Epithelial cell of esophagus (primary cell): ENCODE data around the gene ASMTL.

ENCODE experiments used
- DNase-seq: peaks from one replicate; pipeline ENCODE4 v3.0.0; 2010; ENCODE audit warnings: low read depth
- H3K4me3 ChIP-seq: 2 replicates; pipeline ENCODE4 v1.5.1; 2011; ENCODE audit warnings: mild to moderate bottlenecking, low read length, control low read depth
- TF ChIP-seq, protein P1 (sequence below): IDR thresholded peaks from 2 replicates; pipeline ENCODE4 v1.5.1; 2011; ENCODE audit warnings: low read depth, mild to moderate bottlenecking, low read length, control low read depth, inconsistent platforms; ENCODE audit not compliant: insufficient read depth; ENCODE audit errors: missing control alignments

Gene ASMTL

DNA sequence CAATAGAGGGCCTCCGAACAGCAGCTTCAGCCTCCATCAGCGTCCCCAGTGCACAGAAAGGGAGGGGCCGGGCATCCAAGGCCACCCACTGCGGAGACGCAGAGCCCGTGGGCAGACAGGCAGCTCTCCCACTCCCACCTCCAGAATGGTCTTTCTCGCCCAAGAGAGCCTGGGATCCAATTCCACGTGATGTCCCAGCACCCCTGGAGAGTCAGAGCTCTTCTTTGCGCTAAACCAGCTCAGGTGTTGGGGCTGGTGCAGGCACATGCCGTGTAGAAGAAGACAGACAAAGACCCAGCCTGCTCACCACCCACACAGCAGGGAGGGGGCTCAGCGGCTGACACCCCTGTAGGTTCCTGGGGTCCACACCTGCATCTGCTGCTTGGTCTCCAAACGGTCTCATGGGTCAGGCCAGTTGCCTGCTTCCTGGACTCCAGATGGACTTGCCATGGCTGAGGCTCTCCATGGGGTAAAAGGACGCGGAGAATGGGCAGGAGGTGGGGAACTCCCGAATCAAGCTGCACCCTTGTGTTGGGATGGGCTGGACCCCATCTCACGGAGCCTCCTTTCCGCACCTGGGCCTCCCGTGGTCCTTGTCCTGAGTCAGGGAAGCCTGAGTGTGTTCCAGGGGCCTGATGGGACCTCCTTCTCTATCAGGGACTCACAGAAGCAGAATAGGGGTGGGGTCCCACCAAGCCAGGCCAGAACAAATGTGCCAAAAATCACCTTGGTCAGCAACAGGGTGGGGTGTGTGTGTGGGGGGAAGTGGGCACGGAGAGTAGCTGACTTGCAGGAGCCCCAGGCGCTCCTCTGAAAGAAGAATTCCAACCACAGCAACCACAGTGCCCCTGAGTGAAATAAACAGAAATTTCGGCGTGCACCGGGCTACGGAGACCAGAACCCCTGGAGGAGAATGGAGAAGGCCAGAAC lies 11.6 kb upstream of the ASMTL start:
- no peak overlapping the region for H3K4me3 ChIP-seq
- TF ChIP-seq, protein P1, sequence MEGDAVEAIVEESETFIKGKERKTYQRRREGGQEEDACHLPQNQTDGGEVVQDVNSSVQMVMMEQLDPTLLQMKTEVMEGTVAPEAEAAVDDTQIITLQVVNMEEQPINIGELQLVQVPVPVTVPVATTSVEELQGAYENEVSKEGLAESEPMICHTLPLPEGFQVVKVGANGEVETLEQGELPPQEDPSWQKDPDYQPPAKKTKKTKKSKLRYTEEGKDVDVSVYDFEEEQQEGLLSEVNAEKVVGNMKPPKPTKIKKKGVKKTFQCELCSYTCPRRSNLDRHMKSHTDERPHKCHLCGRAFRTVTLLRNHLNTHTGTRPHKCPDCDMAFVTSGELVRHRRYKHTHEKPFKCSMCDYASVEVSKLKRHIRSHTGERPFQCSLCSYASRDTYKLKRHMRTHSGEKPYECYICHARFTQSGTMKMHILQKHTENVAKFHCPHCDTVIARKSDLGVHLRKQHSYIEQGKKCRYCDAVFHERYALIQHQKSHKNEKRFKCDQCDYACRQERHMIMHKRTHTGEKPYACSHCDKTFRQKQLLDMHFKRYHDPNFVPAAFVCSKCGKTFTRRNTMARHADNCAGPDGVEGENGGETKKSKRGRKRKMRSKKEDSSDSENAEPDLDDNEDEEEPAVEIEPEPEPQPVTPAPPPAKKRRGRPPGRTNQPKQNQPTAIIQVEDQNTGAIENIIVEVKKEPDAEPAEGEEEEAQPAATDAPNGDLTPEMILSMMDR = no peak
- DNase-seq = no peak

DNA sequence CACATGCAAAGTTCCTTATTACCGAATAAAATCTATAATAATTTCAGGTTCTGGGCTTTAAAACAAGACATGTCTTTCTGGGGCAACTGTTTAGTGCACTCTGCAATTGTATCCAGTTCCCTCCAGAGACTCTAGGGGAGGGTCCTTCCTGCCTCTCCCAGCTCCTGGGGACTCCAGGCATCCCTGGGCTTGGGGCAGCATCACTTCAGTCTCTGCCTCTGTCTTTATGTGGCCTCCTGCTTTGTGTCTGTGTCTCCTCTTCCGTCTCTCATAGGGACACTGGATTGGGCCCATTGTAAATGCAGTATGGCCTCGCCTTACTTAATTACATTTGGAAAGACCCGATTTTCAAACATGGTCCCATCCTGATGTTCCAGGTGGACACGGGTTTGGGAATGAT lies 10.9 kb upstream of the ASMTL start:
- no peak overlapping the region for H3K4me3 ChIP-seq
- DNase-seq = no peak
- TF ChIP-seq, protein P1 = no peak

DNA sequence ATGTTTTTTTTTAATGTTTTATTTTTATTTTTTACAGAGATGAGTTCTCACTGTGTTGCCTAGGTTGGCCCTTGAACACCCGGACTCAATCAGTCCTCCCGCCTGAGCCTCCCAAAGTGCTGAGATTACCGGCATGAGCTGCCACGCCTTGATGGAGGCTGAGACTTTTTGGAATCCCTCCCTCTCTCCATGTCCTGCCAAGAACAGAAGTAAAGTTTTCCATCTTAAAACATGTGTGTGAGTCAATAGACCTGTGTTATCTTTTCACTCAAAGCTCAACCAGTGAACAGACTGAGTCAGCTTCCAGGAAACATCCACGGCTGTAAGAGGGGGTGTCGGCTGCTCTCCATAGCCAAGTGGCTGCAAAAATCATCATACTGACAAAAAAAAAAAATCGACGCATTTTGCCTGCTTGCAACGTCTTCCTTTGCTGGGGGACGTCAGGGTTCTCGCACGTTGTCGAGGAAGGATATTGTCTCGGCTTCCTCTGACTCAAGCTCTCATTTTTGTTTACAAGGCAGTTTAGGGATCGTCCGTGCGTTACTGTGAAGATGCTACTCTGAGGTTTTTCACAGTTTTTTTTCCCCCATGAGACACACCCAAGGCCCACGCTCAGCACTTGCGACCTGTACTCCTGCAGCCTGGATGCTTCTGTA lies 10.0 kb upstream of the ASMTL start:
- DNase-seq = peak; percentile 4
- TF ChIP-seq, protein P1 = no peak
- no peak overlapping the region for H3K4me3 ChIP-seq

DNA sequence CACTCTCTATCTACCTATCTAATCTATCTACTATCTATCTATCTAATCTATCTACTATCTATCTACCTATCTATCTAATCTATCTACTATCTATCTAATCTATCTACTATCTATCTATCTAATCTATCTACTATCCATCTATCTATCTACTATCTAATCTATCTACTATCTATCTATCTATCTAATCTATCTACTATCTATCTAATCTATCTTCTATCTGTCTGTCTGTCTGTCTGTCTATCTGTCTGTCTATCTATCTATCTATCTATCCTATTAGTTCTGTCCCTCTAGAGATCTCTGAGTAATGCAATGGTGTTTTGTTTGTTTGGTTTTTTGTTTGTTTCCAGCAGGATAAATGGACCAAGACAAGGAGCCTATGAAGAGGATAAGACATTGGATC lies 9.4 kb upstream of the ASMTL start:
- TF ChIP-seq, protein P1 = no peak
- no peak for DNase-seq
- no peak overlapping the region for H3K4me3 ChIP-seq

DNA sequence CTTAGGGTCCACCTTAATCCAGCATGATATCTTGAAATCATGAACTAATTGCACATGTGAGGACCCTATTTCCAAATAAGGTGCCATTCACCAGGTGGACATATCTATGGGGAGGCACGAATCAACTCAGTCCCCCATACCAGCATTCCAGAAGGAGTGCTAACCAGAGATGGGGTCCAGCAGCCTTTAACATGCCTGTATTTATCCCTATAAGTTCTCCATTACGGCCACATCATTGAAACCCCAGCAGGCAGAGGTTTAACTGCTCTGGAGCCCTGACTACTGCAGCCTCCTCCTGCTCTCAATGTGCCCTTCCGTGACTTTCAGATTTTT lies 3.2 kb upstream of the ASMTL start:
- DNase-seq = no peak
- H3K4me3 ChIP-seq = no peak overlapping the region
- TF ChIP-seq, protein P1 = no peak

DNA sequence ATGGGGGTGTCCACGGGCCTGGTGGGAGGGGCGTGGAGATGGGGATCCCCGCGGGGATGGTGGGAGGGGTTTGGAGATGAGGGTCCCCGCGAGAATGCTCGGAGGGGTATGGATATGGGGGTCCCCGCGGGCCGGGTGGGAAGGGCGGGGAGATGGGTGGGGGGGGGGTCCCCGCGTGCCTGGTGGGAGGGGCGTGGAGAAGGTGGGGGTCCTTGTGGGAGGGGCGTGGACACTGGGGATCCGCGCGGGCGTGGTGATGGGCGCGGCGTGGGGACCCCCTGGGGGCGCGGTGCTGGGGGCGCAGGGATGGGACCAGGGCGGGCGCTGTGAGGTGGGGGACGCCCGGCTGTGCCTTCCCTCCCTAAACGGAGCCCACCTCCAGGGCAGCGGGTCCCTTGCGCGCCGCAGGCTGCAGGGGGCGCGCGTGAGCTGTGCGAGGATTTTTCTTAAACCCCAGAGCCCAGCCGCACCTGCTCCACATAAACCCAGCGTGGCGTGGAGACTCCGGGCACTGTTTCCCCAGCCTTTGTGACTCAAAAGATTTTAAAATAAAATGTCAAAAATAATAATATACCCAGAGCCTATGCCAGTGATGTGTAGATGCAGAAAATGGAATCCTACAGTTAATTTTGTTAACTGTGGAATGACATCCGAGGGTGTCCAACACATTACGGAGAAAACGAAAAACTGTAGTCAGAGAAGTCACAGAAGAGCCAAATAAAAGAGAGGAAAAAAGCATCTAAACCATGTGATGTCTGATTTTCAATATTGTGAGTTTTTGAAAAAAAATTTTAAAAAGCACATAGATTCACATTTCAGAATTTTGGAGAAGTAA lies 1.5 kb upstream of the ASMTL start:
- TF ChIP-seq, protein P1 = peak; percentile 81

More for the DNA sequence above, 1.5 kb upstream of the ASMTL start:
- peak; percentile 79 for DNase-seq
- peak overlapping the region; percentile 66 for H3K4me3 ChIP-seq
